Lung (tissue), 16 donors: ENCODE data around the gene GUCA2B. TPM values are rescaled to one million over a fixed set of nuclear protein-coding genes. Genes with fewer than 3 reads are reported as not detected.

Source experiments
- ATAC-seq: fragments of 200-7000 bp; cut with Tn5 transposase; one replicate; pipeline ENCODE4 v1.9.1; 2020; ENCODE audit warnings: moderate number of reproducible peaks; ENCODE audit not compliant: insufficient read depth, low FRiP score
- DNase-seq, 3 donors: peaks; one replicate each; pipeline ENCODE4 v3.0.0-alpha.2; 2013 to 2017
- H3K27ac ChIP-seq, 2 donors: one replicate each; pipeline ENCODE4 v1.5.1; 2013; ENCODE audit warnings: mild to moderate bottlenecking in 2 of 2, moderate library complexity in 2 of 2, control low read depth in 1 of 2, inconsistent platforms in 1 of 2, low read depth in 1 of 2, low read length in 1 of 2
- H3K27me3 ChIP-seq, 3 donors: one replicate each; pipeline ENCODE4 v1.5.1; 2013; ENCODE audit warnings: low read length in 2 of 3; ENCODE audit not compliant: control insufficient read depth in 3 of 3, insufficient read depth in 3 of 3
- H3K36me3 ChIP-seq, 4 donors: one replicate each; pipeline ENCODE4 v1.5.1; 2013; ENCODE audit warnings: low read length in 4 of 4, mild to moderate bottlenecking in 1 of 4, moderate library complexity in 1 of 4; ENCODE audit not compliant: control insufficient read depth in 4 of 4, insufficient read depth in 4 of 4
- H3K4me1 ChIP-seq, 5 donors: one replicate each; pipeline ENCODE4 v1.5.1; 2013; ENCODE audit warnings: low read length in 5 of 5, mild to moderate bottlenecking in 2 of 5, moderate library complexity in 1 of 5; ENCODE audit not compliant: control insufficient read depth in 5 of 5, insufficient read depth in 5 of 5
- H3K4me3 ChIP-seq: one replicate; pipeline ENCODE4 v1.5.1; 2013; ENCODE audit warnings: mild to moderate bottlenecking, control low read depth, moderate library complexity
- H3K9ac ChIP-seq, 2 donors: one replicate each; pipeline ENCODE4 v1.5.1; 2013; ENCODE audit warnings: low read length in 2 of 2, control low read depth in 1 of 2; ENCODE audit not compliant: insufficient read depth in 1 of 2
- H3K9me3 ChIP-seq, 4 donors: one replicate each; pipeline ENCODE4 v1.5.1; 2013; ENCODE audit warnings: low read length in 3 of 4, mild to moderate bottlenecking in 1 of 4, moderate library complexity in 1 of 4; ENCODE audit not compliant: control insufficient read depth in 4 of 4, insufficient read depth in 3 of 4
- WGBS, 2 donors: extraction: QIAGEN DNeasy Blood & Tissue Kit; methylation state at CpG; one replicate each; pipeline ENCODE4 v1.1.7; 2013; 5-methylcytosine and 5-hydroxymethylcytosine counted together
- long read RNA-seq, 5 donors: transcript quantifications; one replicate each; lab custom pipeline, GENCODE V29; 2026
- polyA plus RNA-seq, 2 donors: library from polyadenylated mRNA; stranded (reverse); fragments of 200-250 nt; gene quantifications; one replicate each; pipeline ENCODE4 v1.2.1, GENCODE V29; 2013
- total RNA-seq, 2 donors: library from RNA; depleted of rRNA in 1 of 2; stranded (reverse); fragments of >200 nt in 1 of 2; gene quantifications; one replicate each; pipeline ENCODE4 v1.2.1, GENCODE V29; 2014 to 2021
- TF ChIP-seq, protein P1 (sequence below): IDR thresholded peaks from 2 replicates; pipeline ENCODE4 v1.5.1; 2012; ENCODE audit warnings: mild to moderate bottlenecking; ENCODE audit errors: control extremely low read depth, extremely low read depth
- donor health status: control.
- donor health status: control.
- donor health status: Bipolar disorder and iron deficiency.
- donor health status: healthy.
- donor health status: DM: yes; HTN: yes; CAD: no.

Gene GUCA2B
- not detected for total RNA-seq
- polyA plus RNA-seq, result not detected
- long read RNA-seq, donor 1, result 0 reads
- long read RNA-seq, donor 2, result 0 reads
- long read RNA-seq, donor 3, result 0 reads
- long read RNA-seq, donor 4, result 0 reads
- long read RNA-seq, donor 5, result 0 reads

DNA sequence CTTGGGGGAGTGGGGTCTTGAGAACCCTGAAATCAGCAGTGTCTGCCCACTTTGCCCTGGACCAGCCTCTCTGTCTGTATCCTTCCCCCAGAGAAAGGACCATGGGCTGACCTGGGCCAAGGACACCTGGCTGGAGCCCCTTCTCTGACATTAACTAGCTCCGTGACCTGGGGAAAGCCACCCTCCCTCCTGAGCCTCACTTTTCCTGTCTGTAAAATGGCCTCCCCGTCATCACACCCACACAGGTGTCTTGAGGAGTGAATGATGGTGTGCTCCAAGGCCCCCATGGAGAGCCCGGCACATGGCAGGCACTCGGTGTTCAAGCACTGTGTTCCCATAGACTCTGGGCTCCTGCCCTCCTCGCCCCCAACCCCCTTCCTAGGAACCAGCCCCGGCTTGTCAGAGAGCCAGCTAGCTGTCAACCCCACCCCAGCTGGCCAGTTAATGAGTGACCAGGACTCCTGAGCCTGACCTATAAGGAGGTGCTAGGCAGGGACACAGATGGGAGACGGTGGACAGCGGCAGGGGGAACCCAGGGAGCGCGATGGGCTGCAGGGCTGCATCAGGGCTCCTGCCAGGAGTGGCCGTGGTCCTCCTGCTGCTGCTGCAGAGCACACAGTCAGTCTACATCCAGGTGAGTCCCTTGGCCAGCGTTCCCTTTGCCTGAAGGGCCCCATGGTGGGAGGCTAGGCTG, at the start of gene GUCA2B:
Gene GUCA2B (plus strand): TSS at position 504 of the 694 bp plus-strand sequence. CDS start 41 bp downstream, at position 545.
- Histone ChIP-seq H3K27me3 (no peaks in the 10 kb centered on the region), H3K9ac (no peak within 1 kb of the TSS), H3K9me3 (no peaks in the 10 kb centered on the region), H3K4me1 (no peaks in the 10 kb centered on the region), H3K36me3 (no peaks in the 10 kb centered on the region), H3K27ac (peak within 1 kb of the TSS in 1 of 2 donors; percentile 20), H3K4me3 (no peak within 1 kb of the TSS)
- ATAC-seq (no peak), DNase-seq (no peak)
- 82 to 90% methylated on average over 12 of the region's 12 CpGs for WGBS, 2 donors
- TF ChIP-seq, protein P1, sequence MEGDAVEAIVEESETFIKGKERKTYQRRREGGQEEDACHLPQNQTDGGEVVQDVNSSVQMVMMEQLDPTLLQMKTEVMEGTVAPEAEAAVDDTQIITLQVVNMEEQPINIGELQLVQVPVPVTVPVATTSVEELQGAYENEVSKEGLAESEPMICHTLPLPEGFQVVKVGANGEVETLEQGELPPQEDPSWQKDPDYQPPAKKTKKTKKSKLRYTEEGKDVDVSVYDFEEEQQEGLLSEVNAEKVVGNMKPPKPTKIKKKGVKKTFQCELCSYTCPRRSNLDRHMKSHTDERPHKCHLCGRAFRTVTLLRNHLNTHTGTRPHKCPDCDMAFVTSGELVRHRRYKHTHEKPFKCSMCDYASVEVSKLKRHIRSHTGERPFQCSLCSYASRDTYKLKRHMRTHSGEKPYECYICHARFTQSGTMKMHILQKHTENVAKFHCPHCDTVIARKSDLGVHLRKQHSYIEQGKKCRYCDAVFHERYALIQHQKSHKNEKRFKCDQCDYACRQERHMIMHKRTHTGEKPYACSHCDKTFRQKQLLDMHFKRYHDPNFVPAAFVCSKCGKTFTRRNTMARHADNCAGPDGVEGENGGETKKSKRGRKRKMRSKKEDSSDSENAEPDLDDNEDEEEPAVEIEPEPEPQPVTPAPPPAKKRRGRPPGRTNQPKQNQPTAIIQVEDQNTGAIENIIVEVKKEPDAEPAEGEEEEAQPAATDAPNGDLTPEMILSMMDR, result no peak

DNA sequence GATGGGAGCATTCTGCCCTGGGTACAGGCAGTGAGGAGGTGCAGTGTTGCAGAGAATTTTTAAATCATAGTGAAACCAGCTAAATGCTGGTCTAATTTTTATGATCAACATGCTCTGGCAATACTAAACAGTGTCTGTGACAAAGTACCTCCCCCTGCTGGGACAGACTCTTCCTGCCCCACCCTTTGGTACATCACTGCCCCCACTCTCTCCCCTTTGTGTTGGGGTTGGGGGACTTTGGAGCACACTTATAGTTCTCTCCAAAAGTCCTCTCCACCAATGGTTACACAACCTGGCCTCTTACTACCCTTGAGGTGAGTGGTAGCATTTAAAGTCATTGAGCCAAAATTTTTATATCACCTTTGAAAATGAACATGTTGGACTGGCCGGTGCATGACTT, 48.2 kb upstream of the GUCA2B start:
- Histone ChIP-seq H3K27me3 (no peaks in the 10 kb centered on the region), H3K4me3 (no peak overlapping the region), H3K9me3 (no peaks in the 10 kb centered on the region), H3K9ac (no peak overlapping the region), H3K36me3 (no peaks in the 10 kb centered on the region), H3K27ac (no peak overlapping the region), H3K4me1 (no peaks in the 10 kb centered on the region)
- ATAC-seq (no peak), DNase-seq (no peak)
- 74 to 91% methylated on average over 1 of the region's 1 CpG for WGBS, 2 donors
- TF ChIP-seq, protein P1, result no peak

DNA sequence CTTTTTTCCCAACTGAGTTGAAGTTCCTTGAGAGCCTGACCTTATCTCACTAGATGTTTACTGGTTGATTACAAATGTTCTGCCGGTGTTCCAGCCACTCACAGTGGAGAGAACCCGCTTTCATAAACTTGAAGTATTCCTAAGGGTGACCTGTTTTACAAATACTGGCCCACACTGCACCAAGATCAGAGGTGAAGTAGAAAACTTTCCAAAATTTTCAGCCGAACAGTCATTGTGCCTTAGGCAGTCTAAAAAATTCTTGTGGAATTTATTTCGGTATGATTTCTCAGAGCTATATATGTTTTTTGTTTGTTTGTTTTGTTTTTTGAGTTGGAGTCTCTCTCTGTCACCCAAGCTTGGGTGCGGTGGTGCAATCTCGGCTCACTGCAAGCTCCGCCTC, 44.9 kb upstream of the GUCA2B start:
- TF ChIP-seq, protein P1, result no peak
- ATAC-seq, result no peak
- Histone ChIP-seq H3K36me3 (no peaks in the 10 kb centered on the region), H3K4me1 (no peaks in the 10 kb centered on the region), H3K9ac (no peak overlapping the region), H3K27me3 (peaks cover 0 to 4% (median 0%) of the 10 kb centered on the region in 3 donors), H3K4me3 (no peak overlapping the region), H3K27ac (no peak overlapping the region), H3K9me3 (no peaks in the 10 kb centered on the region)
- DNase-seq, result no peak
- WGBS, 2 donors, result 70 to 90% methylated on average over 7 of the region's 7 CpGs
